CD1c-positive myeloid dendritic cell (primary cell): ENCODE results near the gene KRTAP12-4.
"Not testable (repeated sequence)": the region's sequence is repeated elsewhere in the genome, so short reads cannot be mapped to it uniquely, and the experiment has no call there.

Experiments used
- DNase-seq: peaks from one replicate; pipeline ENCODE4 v3.0.0-alpha.2; 2016; ENCODE audit errors: extremely low spot score

The KRTAP12-4 gene

GRCh38 chr21:44611551-44611950 is 42.9 kb downstream of the KRTAP12-4 start:
- no peak for DNase-seq

GRCh38 chr21:44610157-44610843 is 44.2 kb downstream of the KRTAP12-4 start:
- DNase-seq, result not testable (repeated sequence)

DNA sequence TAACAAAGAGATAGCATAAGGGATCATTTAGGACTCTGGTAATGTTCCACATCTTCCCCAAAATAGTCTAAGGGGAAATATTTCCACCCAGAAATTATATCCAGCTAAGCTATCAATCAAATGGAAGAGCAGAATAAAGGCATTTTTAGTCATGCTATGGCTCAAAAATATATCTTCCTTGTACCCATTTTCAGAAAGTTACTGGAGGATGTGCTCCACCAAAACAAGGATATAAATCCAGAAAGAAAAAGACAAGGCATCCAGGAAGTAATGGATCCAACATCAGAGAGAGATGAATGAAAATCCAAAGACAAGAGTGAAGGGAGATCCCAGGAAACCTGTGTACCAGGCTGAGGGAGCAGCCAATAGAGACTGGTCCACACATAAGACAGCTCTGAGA is 45.3 kb downstream of the KRTAP12-4 start:
- no peak for DNase-seq

DNA sequence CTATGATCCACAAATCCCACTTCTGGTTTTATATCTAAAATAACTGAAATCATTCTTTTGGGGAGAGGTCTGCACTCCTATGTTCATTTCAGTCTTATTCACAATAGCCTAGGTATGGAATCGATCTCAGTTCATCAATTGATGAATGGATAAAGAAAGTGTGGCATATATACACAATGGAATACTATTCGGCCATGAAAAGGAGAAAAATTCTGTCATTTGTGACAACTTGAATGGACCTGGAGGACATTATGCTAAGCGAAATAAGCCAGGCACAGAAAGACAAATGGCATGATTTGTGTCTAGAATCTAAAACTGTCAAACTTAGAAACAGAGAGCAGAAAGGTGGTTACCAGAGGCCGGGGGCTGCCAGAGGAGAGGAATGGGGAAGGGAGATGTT is 48.0 kb downstream of the KRTAP12-4 start:
- DNase-seq, result no peak
